ENCODE results near the gene SLC25A47.
A peak's percentile ranks its signal among the peaks of the same experiment; 100 is the strongest.

Gene SLC25A47

GRCh38 chr14:100317912-100318808, 5.0 kb upstream of the SLC25A47 start:
- DNase-seq: peak; percentile 76
- H3K27me3 Mint-ChIP-seq: peaks cover 50% of the 10 kb centered on the region
- peak overlapping the region; percentile 45 for H3K4me3 Mint-ChIP-seq
- no peak overlapping the region for H3K27ac Mint-ChIP-seq
- CTCF ChIA-PET: interaction anchor here (1.1 kb wide), 1 partner anchor 8 kb away, joined by 5 read pairs; no protein-coding TSS in a partner anchor
- H3K4me1 Mint-ChIP-seq: peaks cover 5% of the 10 kb centered on the region
- H3K36me3 Mint-ChIP-seq: no peaks in the 10 kb centered on the region
- no peaks in the 10 kb centered on the region for H3K9me3 Mint-ChIP-seq

DNA sequence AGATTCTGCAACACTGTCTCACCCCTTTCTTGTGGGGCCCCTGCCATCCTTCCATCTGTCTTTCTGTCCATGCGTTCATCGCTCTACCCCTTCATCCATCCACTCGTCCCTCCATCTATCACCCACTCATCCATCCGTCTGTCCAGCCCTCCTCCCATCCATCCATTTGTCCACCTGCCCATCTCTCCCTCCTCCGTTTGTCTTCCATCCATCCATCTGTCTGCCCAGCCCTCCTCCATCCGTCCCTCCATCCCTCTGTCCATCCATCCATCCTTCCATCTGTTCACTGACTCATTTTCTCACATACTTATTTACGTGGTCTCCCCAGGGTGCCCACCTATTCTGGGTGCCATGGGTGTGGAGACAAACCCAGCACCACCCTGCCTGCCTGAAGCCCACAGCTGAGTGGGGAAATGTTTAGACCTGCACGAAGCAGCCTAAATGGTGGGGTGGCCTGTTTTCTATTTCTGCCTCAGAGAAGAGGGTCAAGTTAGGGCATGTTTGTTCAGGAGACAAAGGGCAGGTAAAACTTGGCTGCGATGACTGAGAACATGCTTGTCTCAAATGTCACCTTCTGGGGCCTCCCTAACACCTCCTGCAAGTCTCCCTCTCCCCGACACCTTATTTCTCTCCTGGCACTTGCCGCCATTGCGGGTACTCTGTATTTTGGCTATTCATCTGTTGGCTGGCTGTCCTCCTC, 2.8 kb upstream of the SLC25A47 start:
- H3K4me1 Mint-ChIP-seq: peaks cover 5% of the 10 kb centered on the region
- H3K36me3 Mint-ChIP-seq: no peaks in the 10 kb centered on the region
- no peak overlapping the region for H3K27ac Mint-ChIP-seq
- H3K4me3 Mint-ChIP-seq: no peak overlapping the region
- peaks cover 38% of the 10 kb centered on the region for H3K27me3 Mint-ChIP-seq
- no peaks in the 10 kb centered on the region for H3K9me3 Mint-ChIP-seq
- CTCF ChIA-PET: no interaction called here
- no peak for DNase-seq

DNA sequence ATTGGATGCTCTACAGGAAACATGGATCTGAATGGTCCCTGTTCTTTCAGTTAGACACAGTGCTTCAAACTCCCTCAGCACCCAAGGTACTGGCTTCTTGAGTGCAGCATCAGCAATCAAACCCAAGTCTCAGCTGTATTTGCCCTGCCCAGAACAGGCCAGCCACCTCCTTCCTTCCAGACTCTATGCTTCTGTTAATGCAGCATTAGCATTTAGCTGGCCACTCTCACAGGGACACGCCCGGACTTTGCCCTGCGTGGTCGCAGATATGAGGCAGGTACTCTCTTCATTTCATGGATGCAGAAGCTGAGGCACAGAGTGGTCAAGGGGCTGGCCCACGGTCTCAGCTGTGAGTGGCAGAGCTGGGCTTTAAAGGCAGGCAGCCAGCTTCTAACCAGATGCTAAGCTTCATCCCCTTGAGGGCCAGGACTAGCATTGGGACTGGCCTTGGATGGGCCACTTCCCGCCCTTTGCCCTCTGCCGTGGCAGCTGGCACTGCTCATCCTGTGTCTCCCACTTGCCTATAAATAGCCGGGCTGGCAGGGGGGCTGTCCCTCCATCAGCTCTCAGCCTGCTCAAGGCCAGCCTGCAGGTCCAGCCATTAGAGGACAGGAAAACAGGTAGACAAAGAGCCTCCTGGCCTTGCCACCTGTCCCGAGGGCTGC, 1.5 kb upstream of the SLC25A47 start:
- CTCF ChIA-PET: interaction anchor here (0.9 kb wide), 1 partner anchor 9 kb away, joined by 3 read pairs; no protein-coding TSS in a partner anchor
- Mint-ChIP-seq H3K27ac (no peak overlapping the region), H3K36me3 (no peaks in the 10 kb centered on the region), H3K4me3 (no peak overlapping the region), H3K4me1 (peaks cover 5% of the 10 kb centered on the region), H3K27me3 (peaks cover 49% of the 10 kb centered on the region), H3K9me3 (no peaks in the 10 kb centered on the region)
- DNase-seq: no peak

DNA sequence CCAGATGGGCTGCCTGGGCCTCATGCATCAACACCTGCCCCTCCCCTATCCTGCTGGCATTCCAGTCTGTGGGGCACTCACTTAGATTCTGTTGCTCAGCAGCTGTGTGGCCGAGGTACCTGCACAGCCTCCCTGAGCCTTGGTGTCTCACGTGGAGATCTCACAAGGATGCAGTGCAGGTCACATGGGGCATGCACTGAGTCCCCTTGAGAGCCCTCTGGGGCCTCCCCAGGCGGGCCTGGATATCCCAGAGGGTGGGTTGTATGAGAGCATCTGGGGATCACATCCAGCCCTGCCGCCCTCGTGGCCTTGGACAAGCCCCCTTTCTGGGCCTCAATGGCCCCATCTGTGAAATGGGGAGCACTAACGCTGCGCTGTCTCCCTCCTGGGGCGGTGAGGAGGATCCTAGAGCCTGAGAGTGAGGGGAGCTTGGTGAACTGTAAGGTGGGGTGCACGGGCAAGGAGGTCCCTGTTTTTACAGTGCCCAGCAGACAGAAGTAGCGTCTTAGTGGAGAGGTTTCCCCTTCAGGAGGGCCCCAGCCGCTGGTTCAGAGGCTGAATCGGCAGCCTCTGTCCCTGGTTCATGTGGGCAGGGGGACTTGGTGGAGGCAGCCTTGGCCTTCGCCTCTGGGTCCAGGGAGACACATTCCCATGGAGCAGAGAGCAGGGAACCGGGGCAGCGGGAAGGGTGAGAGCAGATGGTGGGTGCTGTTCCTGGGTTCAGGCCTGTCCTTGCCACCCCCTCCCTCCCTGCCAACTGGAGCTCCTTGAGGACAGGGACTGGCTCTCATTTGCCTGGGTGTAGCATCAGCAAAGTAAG, 791 bp upstream of the SLC25A47 start:
- Mint-ChIP-seq H3K36me3 (no peaks in the 10 kb centered on the region), H3K9me3 (no peaks in the 10 kb centered on the region), H3K27me3 (peaks cover 49% of the 10 kb centered on the region), H3K4me1 (peaks cover 5% of the 10 kb centered on the region), H3K27ac (no peak overlapping the region), H3K4me3 (no peak overlapping the region)
- no peak for DNase-seq
- CTCF ChIA-PET: interaction anchor here (0.9 kb wide), 1 partner anchor 9 kb away, joined by 3 read pairs; no protein-coding TSS in a partner anchor

GRCh38 chr14:100323942-100324307, 786 bp downstream of the SLC25A47 start:
- H3K27ac Mint-ChIP-seq: no peak overlapping the region

DNA sequence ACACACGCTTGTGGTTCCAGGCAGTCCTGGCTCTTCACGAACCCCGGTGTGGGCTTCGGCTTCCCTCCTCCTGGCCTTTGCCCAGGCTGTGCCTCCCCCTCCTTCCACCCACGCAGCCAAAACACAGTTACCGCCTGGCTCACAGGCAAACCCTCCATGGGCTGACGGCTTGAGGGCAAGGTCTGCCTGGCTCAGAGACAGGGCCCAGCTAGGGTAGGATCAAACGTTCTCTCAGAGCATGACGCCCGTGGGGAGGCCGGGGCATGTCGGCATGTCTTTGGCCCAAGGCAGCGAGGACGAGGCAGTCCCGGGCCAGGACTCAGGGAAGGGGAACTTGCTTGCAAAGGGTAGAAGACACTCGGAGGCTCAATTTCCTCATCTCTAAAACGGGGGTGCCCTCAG, 2.1 kb downstream of the SLC25A47 start:
- Mint-ChIP-seq H3K9me3 (no peaks in the 10 kb centered on the region), H3K36me3 (no peaks in the 10 kb centered on the region), H3K4me3 (no peak overlapping the region), H3K27me3 (peaks cover 41% of the 10 kb centered on the region), H3K27ac (no peak overlapping the region), H3K4me1 (no peaks in the 10 kb centered on the region)
- CTCF ChIA-PET: no interaction called here
- no peak for DNase-seq

More at GRCh38 chr14:100323942-100324307, 786 bp downstream of the SLC25A47 start:
- CTCF ChIA-PET: no interaction called here
- Mint-ChIP-seq H3K36me3 (no peaks in the 10 kb centered on the region), H3K4me3 (no peak overlapping the region), H3K27me3 (peaks cover 49% of the 10 kb centered on the region), H3K4me1 (no peaks in the 10 kb centered on the region), H3K9me3 (no peaks in the 10 kb centered on the region)
- no peak for DNase-seq

DNA sequence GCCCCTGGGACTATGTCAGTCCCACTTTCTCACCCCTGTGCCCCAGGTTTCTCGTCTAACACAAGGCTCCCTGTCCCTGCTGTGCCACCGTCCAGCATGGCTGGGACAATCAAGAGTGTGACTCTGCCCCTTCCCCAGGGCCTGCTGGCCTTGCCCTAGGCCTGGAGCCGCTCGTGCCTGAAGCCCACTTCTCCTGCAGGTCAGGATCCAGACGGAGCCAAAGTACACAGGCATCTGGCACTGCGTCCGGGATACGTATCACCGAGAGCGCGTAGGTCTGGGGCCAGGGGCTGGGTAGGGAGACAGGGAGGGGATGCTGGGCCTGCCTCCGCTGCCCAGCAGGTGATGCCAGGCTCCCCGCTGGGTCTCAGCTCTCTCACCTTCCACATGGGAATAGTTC, 2.8 kb downstream of the SLC25A47 start:
- H3K27me3 Mint-ChIP-seq: peaks cover 33% of the 10 kb centered on the region
- no peak for DNase-seq
- H3K27ac Mint-ChIP-seq: no peak overlapping the region
- CTCF ChIA-PET: no interaction called here
- no peaks in the 10 kb centered on the region for H3K9me3 Mint-ChIP-seq
- no peak overlapping the region for H3K4me3 Mint-ChIP-seq
- H3K4me1 Mint-ChIP-seq: no peaks in the 10 kb centered on the region
- no peaks in the 10 kb centered on the region for H3K36me3 Mint-ChIP-seq

DNA sequence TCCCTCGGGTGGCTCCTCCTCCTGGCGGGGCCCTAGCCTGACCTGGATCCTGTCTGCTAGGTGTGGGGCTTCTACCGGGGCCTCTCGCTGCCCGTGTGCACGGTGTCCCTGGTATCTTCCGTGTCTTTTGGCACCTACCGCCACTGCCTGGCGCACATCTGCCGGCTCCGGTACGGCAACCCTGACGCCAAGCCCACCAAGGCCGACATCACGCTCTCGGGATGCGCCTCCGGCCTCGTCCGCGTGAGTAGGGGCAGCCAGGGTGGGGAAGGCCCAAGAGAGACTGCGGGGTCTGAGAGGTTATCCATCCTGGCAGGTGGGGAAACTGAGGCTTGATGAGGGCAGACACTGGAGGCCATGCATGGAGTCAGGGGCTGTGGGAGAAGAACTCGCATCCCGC, 4.0 kb downstream of the SLC25A47 start:
- H3K4me1 Mint-ChIP-seq: no peaks in the 10 kb centered on the region
- no peaks in the 10 kb centered on the region for H3K9me3 Mint-ChIP-seq
- H3K27me3 Mint-ChIP-seq: peaks cover 23% of the 10 kb centered on the region
- no peak overlapping the region for H3K27ac Mint-ChIP-seq
- peaks cover 1% of the 10 kb centered on the region for H3K36me3 Mint-ChIP-seq
- no peak overlapping the region for H3K4me3 Mint-ChIP-seq
- DNase-seq: no peak
- CTCF ChIA-PET: no interaction called here

DNA sequence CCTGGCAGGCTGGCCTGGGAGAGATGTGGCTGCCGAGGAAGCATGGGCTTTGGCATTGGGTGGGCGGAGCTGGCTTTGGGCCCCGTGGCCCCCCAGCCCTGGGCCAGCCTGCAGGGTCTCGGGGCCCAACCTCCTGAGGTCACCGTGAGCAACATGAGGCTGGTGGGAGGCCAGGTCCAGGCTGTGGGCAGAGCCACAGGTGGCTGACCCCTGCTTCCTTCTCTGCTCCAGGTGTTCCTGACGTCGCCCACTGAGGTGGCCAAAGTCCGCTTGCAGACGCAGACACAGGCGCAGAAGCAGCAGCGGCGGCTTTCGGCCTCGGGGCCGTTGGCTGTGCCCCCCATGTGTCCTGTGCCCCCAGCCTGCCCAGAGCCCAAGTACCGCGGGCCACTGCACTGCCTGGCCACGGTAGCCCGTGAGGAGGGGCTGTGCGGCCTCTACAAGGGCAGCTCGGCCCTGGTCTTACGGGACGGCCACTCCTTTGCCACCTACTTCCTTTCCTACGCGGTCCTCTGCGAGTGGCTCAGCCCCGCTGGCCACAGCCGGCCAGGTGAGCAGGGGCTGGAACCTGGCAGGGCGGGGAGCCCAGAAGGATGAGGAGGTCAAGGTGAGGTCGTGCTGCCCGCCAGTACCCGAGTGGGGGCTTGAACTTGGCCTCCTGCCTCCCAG, 5.5 kb downstream of the SLC25A47 start:
- Mint-ChIP-seq H3K27ac (no peak overlapping the region), H3K4me1 (no peaks in the 10 kb centered on the region), H3K36me3 (peaks cover 1% of the 10 kb centered on the region), H3K4me3 (no peak overlapping the region), H3K27me3 (peaks cover 17% of the 10 kb centered on the region), H3K9me3 (no peaks in the 10 kb centered on the region)
- no peak for DNase-seq
- CTCF ChIA-PET: no interaction called here

GRCh38 chr14:100329233-100330006, 6.3 kb downstream of the SLC25A47 start:
- no peaks in the 10 kb centered on the region for H3K4me1 Mint-ChIP-seq
- CTCF ChIA-PET: no interaction called here
- DNase-seq: no peak
- H3K4me3 Mint-ChIP-seq: no peak overlapping the region
- H3K27me3 Mint-ChIP-seq: peaks cover 13% of the 10 kb centered on the region
- H3K9me3 Mint-ChIP-seq: no peaks in the 10 kb centered on the region
- no peak overlapping the region for H3K27ac Mint-ChIP-seq
- H3K36me3 Mint-ChIP-seq: peaks cover 9% of the 10 kb centered on the region

DNA sequence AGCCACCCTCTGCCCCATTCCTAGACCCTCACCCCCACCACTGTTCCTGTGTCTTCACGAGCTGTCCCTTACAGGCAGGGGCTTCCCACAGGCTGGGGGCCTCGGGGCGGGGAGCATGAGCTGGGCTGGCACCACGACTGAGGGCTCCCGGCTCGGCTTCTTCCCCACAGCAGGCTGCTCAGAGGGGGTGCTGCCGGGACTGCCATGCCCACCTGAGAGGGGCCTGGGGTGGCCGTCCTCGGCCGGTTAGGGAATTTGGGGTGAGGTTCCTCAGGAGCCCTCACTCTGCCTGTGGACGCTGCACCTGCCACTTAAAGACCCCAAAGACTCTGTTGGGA, 6.8 kb downstream of the SLC25A47 start:
- H3K27me3 Mint-ChIP-seq: peaks cover 13% of the 10 kb centered on the region
- no peaks in the 10 kb centered on the region for H3K4me1 Mint-ChIP-seq
- H3K27ac Mint-ChIP-seq: no peak overlapping the region
- H3K4me3 Mint-ChIP-seq: no peak overlapping the region
- no peak for DNase-seq
- H3K9me3 Mint-ChIP-seq: no peaks in the 10 kb centered on the region
- H3K36me3 Mint-ChIP-seq: peaks cover 14% of the 10 kb centered on the region
- CTCF ChIA-PET: no interaction called here

DNA sequence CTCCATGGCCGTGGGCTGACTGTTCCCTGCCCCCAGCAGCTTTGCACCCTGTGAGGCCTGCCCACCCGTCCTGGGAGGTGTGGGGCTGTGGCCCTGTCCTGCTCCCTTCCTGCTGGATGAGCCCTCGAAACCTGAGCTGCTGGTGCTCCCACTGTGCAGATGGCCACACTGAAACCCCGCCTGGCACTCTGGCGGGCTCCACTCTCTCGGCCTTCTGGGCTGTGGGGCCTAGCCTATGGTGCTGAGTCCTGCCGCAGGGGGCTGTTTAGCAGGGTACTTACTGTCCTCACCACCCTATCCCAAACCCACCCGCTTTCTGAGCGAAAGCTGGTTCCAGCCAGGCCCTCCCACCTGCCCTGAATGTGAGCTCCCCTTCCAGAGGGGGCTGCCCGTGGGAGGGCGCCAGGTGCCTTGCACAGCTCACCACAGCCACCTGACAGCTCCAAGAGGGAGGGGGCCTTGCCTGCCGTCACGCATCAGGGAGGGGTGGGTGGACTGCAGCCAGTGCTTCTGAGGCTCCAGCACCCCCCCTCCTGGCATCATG, 7.3 kb downstream of the SLC25A47 start:
- CTCF ChIA-PET: no interaction called here
- H3K9me3 Mint-ChIP-seq: no peaks in the 10 kb centered on the region
- H3K27ac Mint-ChIP-seq: no peak overlapping the region
- no peaks in the 10 kb centered on the region for H3K4me1 Mint-ChIP-seq
- H3K4me3 Mint-ChIP-seq: no peak overlapping the region
- peaks cover 16% of the 10 kb centered on the region for H3K36me3 Mint-ChIP-seq
- peaks cover 9% of the 10 kb centered on the region for H3K27me3 Mint-ChIP-seq
- DNase-seq: no peak

Measured in activated naive CD4-positive, alpha-beta T cell treated with anti-CD3 and anti-CD28 coated beads, Interleukin-2, amount 10 ng/mL, durations not matched to agents 7 days and 5 days (primary cell).